ENCODE results near the gene PATE3. TPM values are rescaled to one million over a fixed set of nuclear protein-coding genes. Genes with fewer than 3 reads are reported as not detected.

Gene PATE3
- total and polyA plus RNA-seq, 2 of the 8 experiments (the other 6 are each of a cell fraction or from before 2014, with no cell fraction given), result not detected

- Histone ChIP-seq H3K36me3 (ENCODE audit: control insufficient read depth in 2 of 4, insufficient read depth in 4 of 4, low read length in 3 of 4) (no peaks in the 10 kb centered on the region), H3K23ac (ENCODE audit: insufficient read length) (no peak overlapping the region), H2BK15ac (ENCODE audit: low read length) (no peak overlapping the region), H3K27ac (ENCODE audit: low read depth, low read length) (no peak overlapping the region), H2BK5ac (ENCODE audit: low read depth, low read length) (no peak overlapping the region), H2BK12ac (ENCODE audit: low read depth, low read length) (no peak overlapping the region), H3K79me2 (ENCODE audit: control insufficient read depth in 1 of 2, insufficient read depth in 2 of 2, low read length in 2 of 2) (no peaks in the 10 kb centered on the region), H4K91ac (replicated peaks; ENCODE audit: insufficient read length, low read length) (no peak overlapping the region), H4K8ac (ENCODE audit: extremely low read depth, insufficient read depth, low read length) (no peak overlapping the region), H3K9me3 (ENCODE audit: insufficient read depth in 2 of 2, low read depth in 1 of 2, low read length in 1 of 2) (no peaks in the 10 kb centered on the region), H3K4me1 (replicated peaks in 1 of 4; ENCODE audit: control insufficient read depth in 3 of 4, insufficient read depth in 4 of 4, low read length in 3 of 4) (no peaks in the 10 kb centered on the region), H3K4me3 (ENCODE audit: extremely low read depth in 1 of 4, insufficient read depth in 2 of 4, low read depth in 3 of 4, low read length in 4 of 4) (no peak overlapping the region), H4K20me1 (replicated peaks in 1 of 2; ENCODE audit: control insufficient read depth in 1 of 2, insufficient read depth in 2 of 2, low read length in 2 of 2) (no peaks in the 10 kb centered on the region), H3K79me1 (ENCODE audit: low read depth, low read length) (no peaks in the 10 kb centered on the region), H3K14ac (ENCODE audit: insufficient read length) (no peak overlapping the region), H2BK20ac (ENCODE audit: low read length) (no peak overlapping the region), H2AK5ac (ENCODE audit: low read depth, low read length) (no peak overlapping the region), H3K9ac (replicated peaks in 1 of 4; ENCODE audit: extremely low read depth in 1 of 4, low read depth in 3 of 4, low read length in 3 of 4) (no peak overlapping the region), H4K5ac (ENCODE audit: insufficient read length, low read depth, low read length) (no peak overlapping the region), H3K23me2 (ENCODE audit: low read depth, low read length) (no peaks in the 10 kb centered on the region), H3K4ac (replicated peaks; ENCODE audit: insufficient read length, low read depth, low read length) (no peak overlapping the region), H2AFZ (ENCODE audit: low read length) (no peak overlapping the region), H2BK120ac (replicated peaks; ENCODE audit: low read depth, low read length) (no peak overlapping the region), H3K56ac (replicated peaks; ENCODE audit: insufficient read length, low read depth, low read length) (no peak overlapping the region), H3K27me3 (replicated peaks in 1 of 4; ENCODE audit: control insufficient read depth in 3 of 4, extremely low read depth in 1 of 4, insufficient read depth in 3 of 4, low read length in 3 of 4) (no peaks in the 10 kb centered on the region), H3K4me2 (ENCODE audit: insufficient read depth in 1 of 2, low read depth in 2 of 2, low read length in 2 of 2) (no peak overlapping the region), H3K18ac (ENCODE audit: extremely low read depth, low read length) (no peak overlapping the region)
- DNase-seq (ENCODE audit: low read depth in 1 of 2, low spot score in 2 of 2) (no peak), FAIRE-seq (no peak)
- TF ChIP-seq SIN3A (conservative IDR thresholded peaks at IDR 0.05 in 1 of 2, IDR thresholded peaks at IDR 0.05 in 1 of 2; ENCODE audit: low read depth in 1 of 2, low read length in 2 of 2), result no peak
- ChIA-PET CTCF (ENCODE audit: partially characterized antibody) (no interaction called here), POLR2A (ENCODE audit: partially characterized antibody) (no interaction called here)
- 92% methylated on average over 3 of the region's 3 CpGs; no CpG with 5 or more reads in 1 of the 2 experiments for WGBS, 2 experiments (ENCODE audit: extremely low coverage in 1 of 2, insufficient coverage in 1 of 2, insufficient read length in 1 of 2, insufficient replicate concordance in 2 of 2, low coverage in 1 of 2, low lambda C conversion rate in 2 of 2, missing lambda C conversion rate in 1 of 2)
Measured at GRCh38 chr11:125773516-125773915, 14.4 kb upstream of the PATE3 start.
